Measurements from ENCODE around the gene TNFRSF13B.
"Not testable (repeated sequence)": the region's sequence is repeated elsewhere in the genome, so short reads cannot be mapped to it uniquely, and the experiment has no call there.

Gene TNFRSF13B
- 0 to 0.19 (median 0.09) reads per million in 4 experiments for total RNA-seq

- no peak for DNase-seq
Observed at GRCh38 chr17:16971458-16972338, at the start of gene TNFRSF13B. TSS of gene TNFRSF13B (minus strand) at chr17:16972118. CDS start at chr17:16972075, 43 bp downstream.

- DNase-seq = no peak
Observed at GRCh38 chr17:17021194-17021863, 49.4 kb upstream of the TNFRSF13B start.

GRCh38 chr17:17020821-17021193 is 48.9 kb upstream of the TNFRSF13B start:
- DNase-seq = no peak

GRCh38 chr17:17019891-17020456 is 48.1 kb upstream of the TNFRSF13B start:
- no peak for DNase-seq

DNA sequence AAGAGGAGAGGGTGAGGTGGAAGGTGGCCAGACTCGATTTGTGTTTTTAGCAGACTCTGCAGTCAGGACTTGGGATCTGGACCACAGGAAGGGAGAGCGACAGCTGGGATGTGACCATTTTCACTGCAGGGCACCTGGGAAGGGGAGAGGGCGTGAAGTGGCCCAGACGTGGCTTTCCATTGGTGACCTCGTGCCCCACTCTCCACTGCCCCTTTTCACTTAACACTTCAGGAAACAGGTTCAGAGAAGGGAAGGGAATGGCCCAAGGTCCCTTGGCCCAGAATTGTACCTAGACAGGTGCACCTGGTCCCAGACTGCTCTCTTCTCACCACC is 47.5 kb upstream of the TNFRSF13B start:
- no peak for DNase-seq

DNA sequence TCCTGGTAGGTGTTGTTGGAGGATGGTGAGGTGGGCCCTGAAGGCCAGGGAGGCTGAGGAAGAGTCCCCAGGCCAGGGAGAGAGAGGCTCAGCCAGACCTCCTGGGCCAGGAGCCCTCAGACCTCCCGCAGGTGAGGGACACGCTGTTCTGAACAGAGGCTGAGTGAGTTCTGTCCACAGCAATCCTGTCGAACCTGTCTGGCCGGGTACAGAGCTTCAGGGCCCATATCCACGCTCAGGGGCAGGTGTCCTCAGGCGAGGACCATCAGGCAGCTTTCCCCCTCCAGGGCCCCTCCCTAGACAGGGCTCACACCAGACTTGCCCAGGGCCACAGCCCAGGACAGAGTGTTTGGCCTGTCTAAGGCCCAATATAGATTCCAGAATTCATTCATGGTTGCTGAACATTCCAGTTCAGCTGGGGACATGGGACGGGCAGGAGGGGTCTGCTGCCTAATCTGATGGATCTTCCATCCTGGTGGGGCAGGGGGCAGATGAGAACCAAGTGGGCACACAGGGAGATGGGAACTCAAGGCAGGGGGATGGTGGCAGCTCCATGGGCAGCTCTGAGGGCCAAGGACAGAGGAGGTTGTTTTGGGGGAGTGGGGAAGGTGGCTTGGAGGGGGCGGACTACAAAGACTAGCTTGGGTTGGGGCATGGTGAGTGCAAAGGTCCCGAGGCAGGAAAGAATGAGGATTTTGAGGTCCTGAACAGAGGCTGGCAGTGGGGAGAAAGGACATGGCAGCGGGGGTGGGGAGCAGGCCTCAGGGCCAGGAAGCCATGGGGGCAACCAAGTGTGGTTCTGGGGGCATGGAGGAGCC is 46.9 kb upstream of the TNFRSF13B start:
- no peak for DNase-seq

GRCh38 chr17:17018021-17018441 is 46.1 kb upstream of the TNFRSF13B start:
- no peak for DNase-seq

- DNase-seq = no peak
Observed at GRCh38 chr17:17017343-17018014, 45.6 kb upstream of the TNFRSF13B start.

GRCh38 chr17:17016199-17017197 is 44.6 kb upstream of the TNFRSF13B start:
- not testable (repeated sequence) for DNase-seq

DNA sequence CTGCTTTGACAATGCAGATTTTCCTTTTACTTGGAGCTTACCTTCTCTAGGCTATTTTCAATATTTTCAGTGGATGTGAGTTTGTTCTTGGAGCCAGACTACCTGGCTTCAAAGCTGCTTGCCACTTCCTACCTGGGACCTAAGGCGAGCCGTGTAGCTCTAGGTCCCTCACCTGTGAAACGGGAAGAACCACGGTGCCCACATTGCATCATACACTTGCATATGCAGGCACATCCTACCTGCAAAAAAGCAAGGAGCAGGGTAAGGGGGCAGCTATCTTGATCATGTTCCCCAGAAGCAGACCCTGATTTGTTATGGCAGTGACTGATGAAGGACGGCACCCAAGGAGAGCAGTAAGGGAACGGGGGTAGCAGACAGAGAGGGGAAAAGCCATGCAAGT is 43.3 kb upstream of the TNFRSF13B start:
- no peak for DNase-seq

DNA sequence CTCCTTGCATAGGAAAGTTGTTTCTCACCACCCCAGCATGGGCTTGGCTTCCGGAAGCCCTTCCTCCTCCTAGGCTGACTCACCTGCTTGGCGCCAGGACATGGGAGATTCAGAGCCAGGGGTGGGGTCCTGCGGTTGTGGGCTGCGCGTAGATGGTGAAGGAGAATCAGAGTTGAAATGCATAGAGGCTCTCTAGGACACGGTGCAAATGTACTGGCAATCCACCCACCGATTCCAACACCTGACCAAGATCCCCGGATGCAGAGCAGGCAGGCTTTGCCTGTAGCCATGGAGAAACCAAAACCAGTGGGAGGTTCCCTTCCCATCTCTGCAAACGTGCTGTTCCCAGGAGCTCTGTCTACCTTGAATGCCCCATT is 42.8 kb upstream of the TNFRSF13B start:
- not testable (repeated sequence) for DNase-seq

- DNase-seq = not testable (repeated sequence)
Observed at GRCh38 chr17:17013828-17014747, 42.2 kb upstream of the TNFRSF13B start.

DNA sequence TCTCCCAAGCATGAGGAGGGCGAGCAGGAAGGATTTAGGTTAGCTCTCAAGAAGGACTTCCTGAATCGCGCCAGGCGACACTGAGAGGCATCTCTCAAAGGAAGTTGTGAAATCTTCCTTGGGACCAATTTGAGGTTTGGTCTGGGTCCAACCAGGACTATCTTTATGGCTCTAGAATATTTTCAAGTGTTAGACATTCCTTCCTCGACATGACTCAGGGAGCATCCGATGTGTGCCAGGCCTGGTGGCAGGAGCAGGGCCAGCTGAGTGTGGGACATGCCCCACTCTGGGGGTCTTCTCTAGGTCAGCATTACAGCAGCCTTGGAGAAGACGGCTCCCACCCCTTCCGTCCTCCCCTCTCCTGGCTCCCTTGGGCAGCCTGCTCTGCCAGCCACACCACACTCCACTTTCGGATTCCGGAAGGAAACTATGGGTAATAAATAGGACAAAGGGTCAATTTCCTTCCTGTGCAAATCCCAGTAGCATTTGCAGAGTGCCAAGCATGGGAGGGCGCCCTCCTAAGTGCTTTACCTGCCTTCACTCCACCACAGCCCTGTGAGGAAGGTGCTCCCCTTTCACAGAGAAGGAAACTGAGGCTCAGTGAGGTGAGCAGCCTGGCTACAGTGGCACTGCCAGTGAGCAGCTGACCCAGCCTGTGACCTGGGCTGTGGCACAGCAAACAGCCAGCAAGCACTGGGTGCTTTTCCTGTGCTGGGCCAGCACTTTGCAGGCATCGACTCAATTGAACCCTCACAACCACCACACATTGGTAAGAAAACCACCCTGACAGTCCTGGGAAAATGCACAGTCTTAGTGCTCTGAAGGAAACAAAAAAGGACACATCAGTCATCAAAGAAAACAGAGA is 39.4 kb upstream of the TNFRSF13B start:
- not testable (repeated sequence) for DNase-seq

DNA sequence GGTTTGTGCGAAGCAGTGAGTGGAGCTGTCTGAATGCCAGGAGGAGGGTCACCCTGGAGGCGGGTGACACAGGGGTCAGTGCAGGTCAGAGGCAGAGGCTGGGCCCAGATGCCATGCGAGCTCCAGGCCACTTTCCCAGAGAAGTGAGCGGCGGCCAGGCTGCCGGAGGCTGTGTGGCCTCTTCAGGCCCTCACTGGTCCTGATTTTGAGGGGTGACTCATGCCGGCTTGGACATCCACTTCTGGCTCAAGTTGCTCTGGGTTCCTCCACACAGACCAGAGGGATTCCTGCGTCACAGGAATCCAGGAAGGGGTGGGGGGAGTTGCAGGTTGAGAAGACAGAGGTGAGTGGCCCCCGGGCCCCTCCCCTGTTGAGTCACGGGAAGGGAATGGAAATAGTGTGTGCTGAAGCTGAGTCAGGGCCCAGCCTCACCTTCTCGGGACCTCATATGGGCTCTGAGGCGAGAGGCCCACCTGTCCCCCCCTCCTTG is 38.7 kb upstream of the TNFRSF13B start:
- not testable (repeated sequence) for DNase-seq

DNA sequence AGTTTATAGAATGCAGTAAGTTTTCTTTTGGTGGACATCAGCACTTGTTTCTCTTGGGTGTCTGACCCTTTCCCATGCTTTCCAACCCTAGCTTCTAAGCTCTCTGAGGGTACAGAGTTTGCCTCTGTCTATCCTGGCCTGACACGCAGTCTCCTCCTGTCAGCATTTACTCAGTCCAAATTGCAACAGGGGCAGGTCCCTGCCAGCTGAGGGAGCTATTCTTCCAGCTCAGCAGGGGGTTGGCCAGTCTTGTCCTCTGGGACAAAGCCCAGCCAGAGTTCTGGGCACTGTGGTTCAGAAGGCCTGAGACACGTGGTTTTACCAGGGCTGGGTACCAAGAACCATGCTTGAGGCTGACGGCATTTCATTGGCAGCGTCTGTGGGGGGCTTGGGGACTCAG is 38.1 kb upstream of the TNFRSF13B start:
- not testable (repeated sequence) for DNase-seq

GRCh38 chr17:17008621-17009397 is 36.9 kb upstream of the TNFRSF13B start:
- DNase-seq = not testable (repeated sequence)

DNA sequence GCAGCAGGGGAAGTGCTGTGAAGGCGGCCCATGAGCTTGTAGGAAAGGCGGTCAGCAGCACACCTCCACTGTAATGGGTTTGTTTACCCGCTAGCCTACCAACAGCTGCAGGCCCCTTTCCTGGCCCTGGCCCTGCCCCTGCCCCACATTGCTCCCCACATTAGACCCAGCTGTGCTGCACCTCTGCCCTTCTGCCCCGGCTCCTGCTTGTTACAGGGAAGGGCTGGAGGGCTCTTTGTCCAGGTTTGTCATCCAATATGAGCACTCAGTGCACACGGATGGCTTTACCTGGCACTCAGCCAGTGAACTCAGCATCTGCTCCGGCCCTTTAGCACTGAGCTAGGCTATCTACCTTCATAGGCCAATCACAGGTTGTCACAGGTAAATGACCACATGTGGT is 36.0 kb upstream of the TNFRSF13B start:
- not testable (repeated sequence) for DNase-seq
